ENCODE results near the gene TINCR. TPM values are rescaled to one million over a fixed set of nuclear protein-coding genes. Genes with fewer than 3 reads are reported as not detected.
A peak's percentile ranks its signal among the peaks of the same experiment; 100 is the strongest.

Gene TINCR
- total RNA-seq, 1 donor from 2014 or later = 0.33 TPM

DNA sequence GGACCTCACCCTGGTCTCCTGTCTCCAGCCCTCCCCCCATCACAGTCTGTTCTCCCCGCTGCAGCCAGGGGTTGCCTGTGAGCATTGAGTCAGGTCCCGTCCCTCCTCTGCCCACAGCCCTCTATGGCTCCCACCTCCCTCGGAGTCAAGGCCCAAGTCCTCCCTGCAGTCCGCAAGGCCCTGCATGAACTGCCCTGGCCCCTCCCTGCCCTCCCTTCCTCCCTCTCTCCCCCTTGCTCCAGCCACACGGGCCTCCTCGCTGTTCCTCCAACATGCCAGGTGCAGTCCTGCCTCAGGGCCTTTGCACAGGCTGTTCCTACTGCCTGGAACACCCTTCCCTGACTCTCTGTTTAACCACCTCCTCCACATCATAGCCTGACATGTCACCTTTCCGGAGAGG lies 2.8 kb downstream of the TINCR start:
- H3K36me3 Mint-ChIP-seq (ENCODE audit: low read depth, unreplicated experiment) = no peaks in the 10 kb centered on the region
- H3K9me3 Mint-ChIP-seq (ENCODE audit: unreplicated experiment) = no peaks in the 10 kb centered on the region
- H3K27me3 Mint-ChIP-seq (ENCODE audit: unreplicated experiment) = peaks cover 11% of the 10 kb centered on the region
- TF ChIP-seq, protein P1, sequence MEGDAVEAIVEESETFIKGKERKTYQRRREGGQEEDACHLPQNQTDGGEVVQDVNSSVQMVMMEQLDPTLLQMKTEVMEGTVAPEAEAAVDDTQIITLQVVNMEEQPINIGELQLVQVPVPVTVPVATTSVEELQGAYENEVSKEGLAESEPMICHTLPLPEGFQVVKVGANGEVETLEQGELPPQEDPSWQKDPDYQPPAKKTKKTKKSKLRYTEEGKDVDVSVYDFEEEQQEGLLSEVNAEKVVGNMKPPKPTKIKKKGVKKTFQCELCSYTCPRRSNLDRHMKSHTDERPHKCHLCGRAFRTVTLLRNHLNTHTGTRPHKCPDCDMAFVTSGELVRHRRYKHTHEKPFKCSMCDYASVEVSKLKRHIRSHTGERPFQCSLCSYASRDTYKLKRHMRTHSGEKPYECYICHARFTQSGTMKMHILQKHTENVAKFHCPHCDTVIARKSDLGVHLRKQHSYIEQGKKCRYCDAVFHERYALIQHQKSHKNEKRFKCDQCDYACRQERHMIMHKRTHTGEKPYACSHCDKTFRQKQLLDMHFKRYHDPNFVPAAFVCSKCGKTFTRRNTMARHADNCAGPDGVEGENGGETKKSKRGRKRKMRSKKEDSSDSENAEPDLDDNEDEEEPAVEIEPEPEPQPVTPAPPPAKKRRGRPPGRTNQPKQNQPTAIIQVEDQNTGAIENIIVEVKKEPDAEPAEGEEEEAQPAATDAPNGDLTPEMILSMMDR (IDR thresholded peaks at IDR 0.05; ENCODE audit: unreplicated experiment) = no peak
- peak overlapping the region; percentile 61 for H3K27ac Mint-ChIP-seq (ENCODE audit: unreplicated experiment)
- H3K4me3 Mint-ChIP-seq (ENCODE audit: unreplicated experiment) = no peak overlapping the region
- no peaks in the 10 kb centered on the region for H3K4me1 Mint-ChIP-seq (ENCODE audit: unreplicated experiment)
- DNase-seq (ENCODE audit: low spot score) = no peak

DNA sequence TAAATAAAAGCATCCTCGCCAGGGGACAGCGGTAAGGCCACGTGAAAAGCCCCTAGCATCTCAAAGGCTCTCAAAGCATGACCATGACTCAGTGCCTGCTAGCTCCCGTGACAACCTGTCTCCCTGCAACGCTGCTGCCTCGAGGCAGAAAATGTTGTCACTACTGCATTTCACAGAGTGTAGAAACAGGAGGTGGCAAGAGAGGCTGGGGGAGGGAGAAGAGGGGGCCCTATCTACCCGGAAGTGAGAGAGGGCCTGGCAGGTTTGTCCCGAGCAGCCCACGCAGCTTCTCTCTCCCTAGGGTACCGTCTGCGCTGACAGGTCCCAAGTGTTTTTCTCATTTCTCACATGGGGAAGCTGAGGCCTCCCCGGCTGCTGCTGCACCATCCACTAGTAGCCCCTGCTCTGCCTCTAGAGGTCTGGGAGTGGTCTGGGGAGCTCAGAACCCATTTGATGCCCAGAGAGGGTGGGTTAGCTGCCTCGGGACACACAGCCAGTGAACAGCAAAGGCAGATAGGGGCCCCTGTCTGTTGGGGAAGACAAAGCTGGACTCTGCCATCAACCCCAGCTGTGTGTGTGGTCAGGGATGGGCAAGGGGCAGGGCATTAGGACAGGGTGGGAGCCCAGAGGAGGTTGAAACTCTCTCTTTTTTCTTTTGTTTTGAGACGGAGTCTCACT lies 3.7 kb downstream of the TINCR start:
- DNase-seq (ENCODE audit: low spot score) = no peak
- Mint-ChIP-seq H3K4me3 (ENCODE audit: unreplicated experiment) (no peak overlapping the region), H3K9me3 (ENCODE audit: unreplicated experiment) (no peaks in the 10 kb centered on the region), H3K27ac (ENCODE audit: unreplicated experiment) (no peak overlapping the region), H3K27me3 (ENCODE audit: unreplicated experiment) (peaks cover 11% of the 10 kb centered on the region), H3K4me1 (ENCODE audit: unreplicated experiment) (no peaks in the 10 kb centered on the region), H3K36me3 (ENCODE audit: low read depth, unreplicated experiment) (no peaks in the 10 kb centered on the region)
- TF ChIP-seq, protein P1 (IDR thresholded peaks at IDR 0.05; ENCODE audit: unreplicated experiment) = no peak

DNA sequence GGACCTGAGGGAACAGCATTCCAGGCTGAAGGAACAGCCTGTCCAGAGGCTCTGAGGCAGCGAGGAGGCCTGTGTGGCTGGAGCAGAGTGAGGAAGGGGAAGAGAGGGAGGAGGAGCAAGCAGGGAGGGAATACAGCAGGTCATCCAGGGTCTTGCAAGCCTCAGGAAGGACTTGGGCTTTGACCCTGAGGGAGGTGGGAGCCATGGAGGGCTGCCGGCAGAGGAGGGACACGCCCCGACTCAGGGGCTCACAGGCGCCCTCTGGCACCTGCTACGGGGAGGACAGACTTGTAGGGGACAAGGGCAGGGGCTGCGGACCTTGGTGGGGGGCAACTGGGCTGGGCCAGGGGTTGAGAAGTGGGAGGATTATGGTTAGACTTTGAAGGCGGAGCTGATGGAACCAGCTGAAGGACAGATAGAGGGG lies 4.7 kb downstream of the TINCR start:
- no peaks in the 10 kb centered on the region for H3K9me3 Mint-ChIP-seq (ENCODE audit: unreplicated experiment)
- no peak overlapping the region for H3K27ac Mint-ChIP-seq (ENCODE audit: unreplicated experiment)
- H3K4me3 Mint-ChIP-seq (ENCODE audit: unreplicated experiment) = no peak overlapping the region
- no peak for DNase-seq (ENCODE audit: low spot score)
- TF ChIP-seq, protein P1 (IDR thresholded peaks at IDR 0.05; ENCODE audit: unreplicated experiment) = no peak
- peaks cover 11% of the 10 kb centered on the region for H3K27me3 Mint-ChIP-seq (ENCODE audit: unreplicated experiment)
- H3K4me1 Mint-ChIP-seq (ENCODE audit: unreplicated experiment) = no peaks in the 10 kb centered on the region
- no peaks in the 10 kb centered on the region for H3K36me3 Mint-ChIP-seq (ENCODE audit: low read depth, unreplicated experiment)

DNA sequence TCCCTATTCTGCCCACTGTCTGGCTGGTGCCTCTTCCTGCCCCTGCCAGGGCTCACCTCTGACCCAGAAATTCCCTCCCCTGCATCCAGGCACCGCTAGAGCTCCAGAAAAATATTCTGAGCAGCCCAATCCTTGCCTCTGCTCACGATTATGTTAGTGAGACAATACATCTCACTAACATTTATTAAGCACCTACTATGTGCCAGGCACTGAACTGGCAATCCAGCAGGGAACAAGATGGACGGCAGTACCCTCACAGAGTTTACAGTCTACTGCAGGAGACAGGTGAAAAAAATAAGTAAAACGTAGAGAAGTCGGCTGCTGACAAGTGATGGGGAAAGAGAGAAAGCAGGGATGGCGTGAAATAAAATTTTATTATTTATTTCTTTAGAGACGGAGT lies 5.5 kb downstream of the TINCR start:
- DNase-seq (ENCODE audit: low spot score) = no peak
- TF ChIP-seq, protein P1 (IDR thresholded peaks at IDR 0.05; ENCODE audit: unreplicated experiment) = no peak
- no peak overlapping the region for H3K4me3 Mint-ChIP-seq (ENCODE audit: unreplicated experiment)
- H3K27me3 Mint-ChIP-seq (ENCODE audit: unreplicated experiment) = peaks cover 11% of the 10 kb centered on the region
- H3K27ac Mint-ChIP-seq (ENCODE audit: unreplicated experiment) = no peak overlapping the region
- H3K9me3 Mint-ChIP-seq (ENCODE audit: unreplicated experiment) = no peaks in the 10 kb centered on the region
- no peaks in the 10 kb centered on the region for H3K36me3 Mint-ChIP-seq (ENCODE audit: low read depth, unreplicated experiment)
- no peaks in the 10 kb centered on the region for H3K4me1 Mint-ChIP-seq (ENCODE audit: unreplicated experiment)

DNA sequence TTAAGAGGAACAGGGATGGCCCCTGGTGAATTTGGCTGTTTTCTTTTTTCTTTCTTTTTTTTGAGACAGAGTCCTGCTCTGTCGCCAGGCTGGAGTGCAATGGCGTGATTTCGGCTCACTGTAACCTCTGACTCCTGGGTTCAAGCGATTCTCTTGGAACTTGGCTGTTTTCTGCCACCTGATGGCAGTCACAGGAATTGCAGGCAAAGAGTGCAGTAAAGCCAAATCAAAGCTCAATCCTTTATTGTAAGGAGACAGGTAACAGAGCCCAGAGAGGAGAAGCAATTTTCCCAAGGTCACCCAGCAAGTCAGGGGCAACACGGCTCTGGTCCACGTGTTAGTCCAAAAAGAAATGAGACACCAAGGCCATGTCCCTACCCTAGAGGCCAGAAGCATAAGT lies 6.2 kb downstream of the TINCR start:
- no peak overlapping the region for H3K4me3 Mint-ChIP-seq (ENCODE audit: unreplicated experiment)

More for the DNA sequence above, 6.2 kb downstream of the TINCR start:
- DNase-seq (ENCODE audit: low spot score) = no peak
- H3K9me3 Mint-ChIP-seq (ENCODE audit: unreplicated experiment) = no peaks in the 10 kb centered on the region
- H3K27me3 Mint-ChIP-seq (ENCODE audit: unreplicated experiment) = peaks cover 11% of the 10 kb centered on the region
- H3K36me3 Mint-ChIP-seq (ENCODE audit: low read depth, unreplicated experiment) = no peaks in the 10 kb centered on the region
- H3K4me1 Mint-ChIP-seq (ENCODE audit: unreplicated experiment) = no peaks in the 10 kb centered on the region
- no peak overlapping the region for H3K27ac Mint-ChIP-seq (ENCODE audit: unreplicated experiment)
- TF ChIP-seq, protein P1 (IDR thresholded peaks at IDR 0.05; ENCODE audit: unreplicated experiment) = peak; percentile 91
